K562 (cell line): ENCODE results near the gene GPR119. TPM values are rescaled to one million over a fixed set of nuclear protein-coding genes. Genes with fewer than 3 reads are reported as not detected.

Experiments
- CXXC5 ChIP-seq: fragments of 250-450 bp; sonication (Bioruptor Pico); IDR thresholded peaks from 2 replicates; pipeline ENCODE4 v1.8.0; 2022; ENCODE audit warnings: inconsistent platforms, mild to moderate bottlenecking, moderate library complexity
- EP400 ChIP-seq: fragments of 450-650 bp; IDR thresholded peaks from 2 replicates; pipeline ENCODE4 v1.6.1; 2017; ENCODE audit warnings: antibody characterized with exemption, mild to moderate bottlenecking, moderate library complexity
- HCFC1 ChIP-seq: IDR thresholded peaks from 2 replicates; pipeline ENCODE4 v1.6.1; 2012; ENCODE audit warnings: low read depth, low read length, improper control_type of control experiment
- L3MBTL2 ChIP-seq: fragments of 450-650 bp; IDR thresholded peaks from 2 replicates; pipeline ENCODE4 v1.6.1; 2016; ENCODE audit warnings: mild to moderate bottlenecking, moderate library complexity
- LCOR ChIP-seq: sonication (generic); formaldehyde crosslinking; IDR thresholded peaks from 2 replicates; pipeline ENCODE4 v1.8.0; 2022; ENCODE audit warnings: mild to moderate bottlenecking, missing genetic modification reagents
- MIER1 ChIP-seq: fragments of 450-650 bp; IDR thresholded peaks from 2 replicates; pipeline ENCODE4 v1.6.1; 2016; ENCODE audit warnings: antibody characterized with exemption, mild to moderate bottlenecking, low read depth
- MYNN ChIP-seq, 2 experiments: sonication (generic); formaldehyde crosslinking in 1 of 2; IDR thresholded peaks; 2 replicates each; pipeline versions ENCODE4 v1.5.0 to v1.6.1; 2016 to 2020; ENCODE audit warnings: antibody characterized with exemption in 1 of 2, missing genetic modification reagents in 1 of 2
- TCF7 ChIP-seq: sonication (generic); IDR thresholded peaks from 2 replicates; pipeline ENCODE4 v1.6.1; 2016; ENCODE audit warnings: antibody characterized with exemption, borderline replicate concordance
- ZFX ChIP-seq: sonication (generic); formaldehyde crosslinking; IDR thresholded peaks from 2 replicates; pipeline ENCODE4 v1.8.0; 2022; ENCODE audit warnings: mild to moderate bottlenecking, missing genetic modification reagents, moderate library complexity
- ZNF76 ChIP-seq: fragments of 250-450 bp; sonication (Bioruptor Pico); IDR thresholded peaks from 2 replicates; pipeline ENCODE4 v1.4.0; 2020; ENCODE audit warnings: mild to moderate bottlenecking, moderate library complexity, borderline replicate concordance
- polyA plus RNA-seq, 8 experiments: library from polyadenylated mRNA; depleted of rRNA in 4 of 8; stranded (reverse) in 5 of 8; unstranded in 3 of 8; fragments of >200 nt; fragmentation: Nextera tagmentation in 2 of 8; fragmentation: Illumina TruSeq in 1 of 8; extraction: Ambion mirVana in 2 of 8; extraction: Trizol in 1 of 8; gene quantifications; 2 replicates each; pipeline versions ENCODE4 v1.2.1 to v1.2.3, GENCODE V29; 2011 to 2014; ENCODE audit warnings: inconsistent platforms in 1 of 8, missing spikeins in 1 of 8
- total RNA-seq, 7 experiments: library from RNA; depleted of rRNA in 6 of 7; stranded (reverse); fragments of >200 nt in 6 of 7; fragmentation: Illumina TruSeq in 2 of 7; extraction: Trizol in 2 of 7; gene quantifications; 2 replicates each; pipeline versions ENCODE4 v1.2.1 to v1.2.3, GENCODE V29; 2011 to 2021; ENCODE audit warnings: low replicate concordance in 1 of 7
- TF ChIP-seq, protein P1 (sequence below), 2 experiments: fragments of 450-650 bp in 1 of 2; sonication (generic) in 1 of 2; formaldehyde crosslinking in 1 of 2; IDR thresholded peaks; 2 replicates each; pipeline versions ENCODE4 v1.7.1 to v1.9.0; 2016 to 2022; ENCODE audit warnings: inconsistent platforms in 1 of 2, mild to moderate bottlenecking in 1 of 2, missing genetic modification reagents in 1 of 2
- TF ChIP-seq, protein P2 (sequence below): fragments of 450-650 bp; formaldehyde crosslinking; IDR thresholded peaks from 2 replicates; pipeline ENCODE4 v1.4.0; 2020; ENCODE audit warnings: mild to moderate bottlenecking, moderate library complexity
- TF ChIP-seq, protein P3 (sequence below): fragments of 150-350 bp; conservative IDR thresholded peaks from 2 replicates; pipeline ENCODE4 v1.6.1; 2014; ENCODE audit warnings: low read length

Gene GPR119
- total and polyA plus RNA-seq, 9 of the 15 experiments (the other 6 are each of a cell fraction or from before 2014, with no cell fraction given), result not detected

DNA sequence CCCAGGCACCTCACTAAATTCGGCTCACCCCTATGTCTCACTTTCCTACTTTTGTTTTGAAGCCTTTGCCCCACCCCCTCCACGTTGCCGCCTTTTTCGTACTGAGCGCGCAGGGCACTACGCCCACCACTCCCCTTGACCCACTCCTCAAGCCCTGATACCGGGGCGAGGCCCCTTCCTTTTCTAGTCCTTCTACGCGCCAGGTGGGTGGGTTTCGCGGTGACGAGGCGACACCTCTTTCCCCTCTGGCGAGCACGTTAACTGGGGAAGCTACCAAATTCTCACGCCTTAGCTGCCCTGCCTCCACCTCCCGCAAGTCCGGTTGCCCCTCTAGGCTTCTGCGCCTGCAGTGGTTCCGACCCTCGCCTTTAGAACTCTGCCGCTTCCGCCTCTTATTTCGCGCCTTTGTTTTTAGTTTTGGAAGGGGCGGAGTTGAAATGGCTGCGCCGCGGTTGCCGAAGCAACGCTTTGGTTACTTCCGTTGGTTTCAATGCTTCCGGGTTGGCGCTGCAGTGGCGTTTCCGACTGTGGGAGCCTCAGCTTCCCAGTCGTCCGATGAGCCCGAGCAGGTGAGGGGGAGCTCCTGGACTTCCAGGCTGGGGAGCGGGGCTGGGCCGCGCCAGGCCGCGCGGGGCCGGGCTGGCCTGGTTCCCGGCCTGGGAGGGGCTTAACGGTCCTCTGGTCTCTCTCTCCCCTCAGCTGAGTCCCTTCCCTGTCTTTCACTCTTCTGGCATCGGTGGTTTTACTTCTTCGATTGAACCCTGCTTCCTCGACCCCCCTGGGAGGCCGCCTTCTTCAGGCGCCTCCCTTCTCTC is 45.9 kb downstream of the GPR119 start, which contains the start of gene SLC25A14 (continued):
- TF ChIP-seq HCFC1 (peak; percentile 56; the same call in 1 of the 2 replicates), ZNF76 (CRISPR knock-in tag) (no peak), CXXC5 (CRISPR knock-in tag) (peak; percentile 49), ZFX (CRISPR knock-in tag) (peak; percentile 89), TCF7 (no peak), MIER1 (no peak), EP400 (peak; percentile 70; the same call in 1 of the 2 replicates), L3MBTL2 (peak; percentile 79; the same call in 1 of the 2 replicates), LCOR (peak; percentile 26; the same call in 1 of the 2 replicates), MYNN (IDR thresholded peaks at IDR 0.05) (peak; percentile 18; the same call in 1 of the 2 replicates), MYNN (CRISPR knock-in tag; IDR thresholded peaks at IDR 0.05) (no peak)
- TF ChIP-seq, protein P1, sequence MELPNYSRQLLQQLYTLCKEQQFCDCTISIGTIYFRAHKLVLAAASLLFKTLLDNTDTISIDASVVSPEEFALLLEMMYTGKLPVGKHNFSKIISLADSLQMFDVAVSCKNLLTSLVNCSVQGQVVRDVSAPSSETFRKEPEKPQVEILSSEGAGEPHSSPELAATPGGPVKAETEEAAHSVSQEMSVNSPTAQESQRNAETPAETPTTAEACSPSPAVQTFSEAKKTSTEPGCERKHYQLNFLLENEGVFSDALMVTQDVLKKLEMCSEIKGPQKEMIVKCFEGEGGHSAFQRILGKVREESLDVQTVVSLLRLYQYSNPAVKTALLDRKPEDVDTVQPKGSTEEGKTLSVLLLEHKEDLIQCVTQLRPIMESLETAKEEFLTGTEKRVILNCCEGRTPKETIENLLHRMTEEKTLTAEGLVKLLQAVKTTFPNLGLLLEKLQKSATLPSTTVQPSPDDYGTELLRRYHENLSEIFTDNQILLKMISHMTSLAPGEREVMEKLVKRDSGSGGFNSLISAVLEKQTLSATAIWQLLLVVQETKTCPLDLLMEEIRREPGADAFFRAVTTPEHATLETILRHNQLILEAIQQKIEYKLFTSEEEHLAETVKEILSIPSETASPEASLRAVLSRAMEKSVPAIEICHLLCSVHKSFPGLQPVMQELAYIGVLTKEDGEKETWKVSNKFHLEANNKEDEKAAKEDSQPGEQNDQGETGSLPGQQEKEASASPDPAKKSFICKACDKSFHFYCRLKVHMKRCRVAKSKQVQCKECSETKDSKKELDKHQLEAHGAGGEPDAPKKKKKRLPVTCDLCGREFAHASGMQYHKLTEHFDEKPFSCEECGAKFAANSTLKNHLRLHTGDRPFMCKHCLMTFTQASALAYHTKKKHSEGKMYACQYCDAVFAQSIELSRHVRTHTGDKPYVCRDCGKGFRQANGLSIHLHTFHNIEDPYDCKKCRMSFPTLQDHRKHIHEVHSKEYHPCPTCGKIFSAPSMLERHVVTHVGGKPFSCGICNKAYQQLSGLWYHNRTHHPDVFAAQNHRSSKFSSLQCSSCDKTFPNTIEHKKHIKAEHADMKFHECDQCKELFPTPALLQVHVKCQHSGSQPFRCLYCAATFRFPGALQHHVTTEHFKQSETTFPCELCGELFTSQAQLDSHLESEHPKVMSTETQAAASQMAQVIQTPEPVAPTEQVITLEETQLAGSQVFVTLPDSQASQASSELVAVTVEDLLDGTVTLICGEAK (IDR thresholded peaks at IDR 0.05), result peak; percentile 92
- TF ChIP-seq, protein P1 (CRISPR knock-in tag; IDR thresholded peaks at IDR 0.05), result no peak
- TF ChIP-seq, protein P2, sequence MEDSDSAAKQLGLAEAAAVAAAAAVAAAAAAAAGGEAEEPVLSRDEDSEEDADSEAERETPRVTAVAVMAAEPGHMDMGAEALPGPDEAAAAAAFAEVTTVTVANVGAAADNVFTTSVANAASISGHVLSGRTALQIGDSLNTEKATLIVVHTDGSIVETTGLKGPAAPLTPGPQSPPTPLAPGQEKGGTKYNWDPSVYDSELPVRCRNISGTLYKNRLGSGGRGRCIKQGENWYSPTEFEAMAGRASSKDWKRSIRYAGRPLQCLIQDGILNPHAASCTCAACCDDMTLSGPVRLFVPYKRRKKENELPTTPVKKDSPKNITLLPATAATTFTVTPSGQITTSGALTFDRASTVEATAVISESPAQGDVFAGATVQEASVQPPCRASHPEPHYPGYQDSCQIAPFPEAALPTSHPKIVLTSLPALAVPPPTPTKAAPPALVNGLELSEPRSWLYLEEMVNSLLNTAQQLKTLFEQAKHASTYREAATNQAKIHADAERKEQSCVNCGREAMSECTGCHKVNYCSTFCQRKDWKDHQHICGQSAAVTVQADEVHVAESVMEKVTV (CRISPR knock-in tag), result no peak
- TF ChIP-seq, protein P3, sequence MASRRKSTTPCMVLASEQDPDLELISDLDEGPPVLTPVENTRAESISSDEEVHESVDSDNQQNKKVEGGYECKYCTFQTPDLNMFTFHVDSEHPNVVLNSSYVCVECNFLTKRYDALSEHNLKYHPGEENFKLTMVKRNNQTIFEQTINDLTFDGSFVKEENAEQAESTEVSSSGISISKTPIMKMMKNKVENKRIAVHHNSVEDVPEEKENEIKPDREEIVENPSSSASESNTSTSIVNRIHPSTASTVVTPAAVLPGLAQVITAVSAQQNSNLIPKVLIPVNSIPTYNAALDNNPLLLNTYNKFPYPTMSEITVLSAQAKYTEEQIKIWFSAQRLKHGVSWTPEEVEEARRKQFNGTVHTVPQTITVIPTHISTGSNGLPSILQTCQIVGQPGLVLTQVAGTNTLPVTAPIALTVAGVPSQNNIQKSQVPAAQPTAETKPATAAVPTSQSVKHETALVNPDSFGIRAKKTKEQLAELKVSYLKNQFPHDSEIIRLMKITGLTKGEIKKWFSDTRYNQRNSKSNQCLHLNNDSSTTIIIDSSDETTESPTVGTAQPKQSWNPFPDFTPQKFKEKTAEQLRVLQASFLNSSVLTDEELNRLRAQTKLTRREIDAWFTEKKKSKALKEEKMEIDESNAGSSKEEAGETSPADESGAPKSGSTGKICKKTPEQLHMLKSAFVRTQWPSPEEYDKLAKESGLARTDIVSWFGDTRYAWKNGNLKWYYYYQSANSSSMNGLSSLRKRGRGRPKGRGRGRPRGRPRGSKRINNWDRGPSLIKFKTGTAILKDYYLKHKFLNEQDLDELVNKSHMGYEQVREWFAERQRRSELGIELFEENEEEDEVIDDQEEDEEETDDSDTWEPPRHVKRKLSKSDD, result no peak
